ENCODE results near the gene GAPDH.
"Not testable (repeated sequence)": the region's sequence is repeated elsewhere in the genome, so short reads cannot be mapped to it uniquely, and the experiment has no call there.

GAPDH gene

GRCh38 chr12:6533923-6534694 lies at the start of gene GAPDH:
Gene GAPDH (plus strand): TSS chr12:6534517. CDS start chr12:6534833, 316 bp downstream.
- DNase-seq (ENCODE audit: insufficient read length, low spot score) (peak; percentile 97), FAIRE-seq (peak; percentile 44)

- no peak for FAIRE-seq
- DNase-seq (ENCODE audit: insufficient read length, low spot score), result no peak
Measured at GRCh38 chr12:6488240-6488639, 46.1 kb upstream of the GAPDH start.

GRCh38 chr12:6489449-6489848 lies 44.9 kb upstream of the GAPDH start:
- DNase-seq (ENCODE audit: insufficient read length, low spot score) (no peak), FAIRE-seq (no peak)

- not testable (repeated sequence) for DNase-seq (ENCODE audit: insufficient read length, low spot score); FAIRE-seq
Measured at GRCh38 chr12:6490673-6491072, 43.6 kb upstream of the GAPDH start.

GRCh38 chr12:6492838-6493496 lies 41.4 kb upstream of the GAPDH start, which contains the start of gene MRPL51:
Gene MRPL51 (minus strand): TSS chr12:6493262. CDS start chr12:6493136, 126 bp downstream.
- DNase-seq (ENCODE audit: insufficient read length, low spot score), result peak; percentile 99
- peak; percentile 83 for FAIRE-seq

- peak; percentile 98 for DNase-seq (ENCODE audit: insufficient read length, low spot score)
- FAIRE-seq, result peak; percentile 87
Measured at GRCh38 chr12:6493497-6494257, 40.6 kb upstream of the GAPDH start, which contains the start of gene NCAPD2. Gene NCAPD2 (plus strand): TSS chr12:6494102. CDS start chr12:6495099, 997 bp downstream.

GRCh38 chr12:6494258-6494743 lies 40.0 kb upstream of the GAPDH start:
- FAIRE-seq (no peak), DNase-seq (ENCODE audit: insufficient read length, low spot score) (no peak)

DNA sequence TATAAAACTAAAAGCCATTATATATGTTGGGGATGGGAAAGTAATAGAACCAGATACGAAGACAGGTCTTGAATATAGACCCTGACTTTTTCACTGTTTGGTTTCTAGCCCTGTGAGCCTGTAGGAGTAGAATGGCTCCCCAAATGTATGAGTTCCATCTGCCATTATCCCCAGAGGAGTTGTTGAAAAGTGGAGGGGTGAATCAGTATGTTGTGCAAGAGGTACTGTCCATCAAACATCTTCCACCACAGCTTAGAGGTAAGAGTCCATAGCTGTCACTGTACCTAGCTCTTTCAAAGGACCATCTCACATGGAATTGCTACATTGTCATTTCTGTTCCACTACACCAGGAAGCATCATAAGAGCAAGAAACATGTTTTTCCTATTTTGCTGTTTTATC lies 39.3 kb upstream of the GAPDH start:
- DNase-seq (ENCODE audit: insufficient read length, low spot score) (no peak), FAIRE-seq (no peak)

DNA sequence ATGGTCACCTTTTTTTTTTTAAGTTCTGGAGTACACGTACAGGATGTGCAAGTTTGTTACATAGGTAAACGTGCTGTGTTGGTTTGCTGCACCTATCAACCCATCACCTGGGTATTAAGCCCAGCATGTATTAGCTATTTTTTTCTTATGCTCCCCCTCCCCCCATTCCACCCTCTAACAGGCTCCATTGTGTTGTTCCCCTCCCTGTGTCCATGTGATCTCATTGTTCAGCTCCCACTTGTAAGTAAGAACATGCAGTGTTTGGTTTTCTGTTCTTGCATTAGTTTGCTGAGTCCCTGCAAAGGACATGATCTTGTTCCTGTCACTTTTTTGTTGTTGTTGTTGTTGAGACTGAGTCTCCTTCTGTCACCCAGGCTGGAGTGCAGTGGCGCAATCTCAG lies 37.0 kb upstream of the GAPDH start:
- not testable (repeated sequence) for DNase-seq (ENCODE audit: insufficient read length, low spot score); FAIRE-seq

DNA sequence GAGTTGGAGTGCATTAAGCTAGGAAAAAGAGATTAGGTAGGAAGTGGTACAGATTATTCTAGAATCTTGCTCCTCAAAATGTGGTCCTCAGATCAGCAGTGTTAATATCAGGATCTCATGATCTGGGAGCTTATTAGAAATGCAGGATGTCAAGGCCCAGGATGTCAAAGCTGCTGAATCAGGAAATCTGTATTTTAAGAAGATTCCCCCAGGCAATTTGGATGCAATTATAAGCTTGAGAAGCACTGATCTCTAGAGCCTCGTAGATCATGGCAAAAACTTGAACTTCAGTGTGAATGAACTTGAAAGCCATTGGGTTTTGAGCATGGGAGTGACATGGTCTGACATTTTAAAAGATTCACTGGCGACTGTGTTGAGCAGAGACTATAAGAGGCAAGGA lies 33.9 kb upstream of the GAPDH start:
- DNase-seq (ENCODE audit: insufficient read length, low spot score), result no peak
- FAIRE-seq, result no peak

DNA sequence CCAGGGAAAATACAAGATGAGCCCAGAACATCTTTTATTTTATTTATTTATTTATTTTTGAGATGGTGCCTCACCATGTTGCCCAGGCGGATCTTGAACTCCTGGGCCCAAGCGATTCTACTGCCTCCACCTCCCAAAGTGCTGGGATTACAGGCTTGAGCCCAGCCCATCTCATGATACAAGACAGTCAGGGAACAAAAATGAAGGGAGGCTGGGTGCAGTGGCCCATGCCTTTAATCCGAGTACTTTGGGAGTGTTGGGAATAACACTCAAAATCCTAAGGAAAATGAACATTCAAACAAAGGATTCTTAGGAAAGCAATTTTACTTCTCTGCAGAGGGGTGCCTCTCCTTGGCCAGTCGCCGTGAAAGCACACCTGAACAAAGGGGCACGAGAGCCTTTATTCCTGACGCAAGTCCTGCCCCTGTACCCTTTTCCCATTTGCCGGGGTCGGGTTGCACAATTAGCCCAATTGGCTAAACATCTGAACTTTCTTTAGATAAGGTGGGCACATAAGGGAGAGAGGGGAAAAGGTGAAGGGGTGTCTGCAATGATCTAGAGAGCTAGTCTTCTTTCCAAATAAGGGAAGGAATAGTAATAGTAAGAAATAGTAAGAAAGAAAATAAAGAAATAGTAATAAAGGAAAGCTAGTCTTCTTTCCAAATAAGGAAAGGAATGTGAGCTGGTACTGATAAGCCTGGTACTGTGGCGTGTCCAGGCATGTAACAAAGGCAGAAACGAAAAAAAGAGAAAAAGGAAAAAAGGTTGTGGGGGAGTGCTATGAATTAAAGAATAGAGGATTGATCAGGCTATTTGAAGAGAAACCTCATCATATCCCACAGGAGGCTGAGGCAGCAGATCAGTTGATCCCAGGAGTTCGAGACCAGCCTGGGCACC lies 27.0 kb upstream of the GAPDH start:
- FAIRE-seq, result no peak
- no peak for DNase-seq (ENCODE audit: insufficient read length, low spot score)

DNA sequence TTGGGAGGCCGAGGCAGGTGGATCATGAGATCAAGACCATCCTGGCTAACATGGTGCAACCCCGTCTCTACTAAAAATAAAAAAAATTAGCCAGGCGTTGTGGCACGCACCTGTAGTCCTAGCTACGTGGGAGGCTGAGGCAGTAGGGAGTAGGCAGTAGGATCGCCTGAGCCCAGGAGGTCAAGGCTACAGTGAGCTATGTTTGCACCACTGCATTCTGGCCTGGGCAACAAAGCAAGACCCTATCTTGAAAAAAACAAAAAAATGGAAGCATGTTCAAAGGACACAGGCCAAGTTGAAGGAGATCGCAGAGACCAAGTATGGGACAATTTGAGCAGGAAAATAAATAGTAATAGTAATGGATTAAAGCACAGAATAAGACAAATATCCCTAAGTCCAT lies 26.2 kb upstream of the GAPDH start:
- FAIRE-seq (no peak), DNase-seq (ENCODE audit: insufficient read length, low spot score) (no peak)

GRCh38 chr12:6520186-6520585 lies 14.1 kb upstream of the GAPDH start:
- no peak for FAIRE-seq
- DNase-seq (ENCODE audit: insufficient read length, low spot score), result no peak

- no peak for DNase-seq (ENCODE audit: insufficient read length, low spot score)
- FAIRE-seq, result no peak
Measured at GRCh38 chr12:6522193-6522592, 12.1 kb upstream of the GAPDH start.

DNA sequence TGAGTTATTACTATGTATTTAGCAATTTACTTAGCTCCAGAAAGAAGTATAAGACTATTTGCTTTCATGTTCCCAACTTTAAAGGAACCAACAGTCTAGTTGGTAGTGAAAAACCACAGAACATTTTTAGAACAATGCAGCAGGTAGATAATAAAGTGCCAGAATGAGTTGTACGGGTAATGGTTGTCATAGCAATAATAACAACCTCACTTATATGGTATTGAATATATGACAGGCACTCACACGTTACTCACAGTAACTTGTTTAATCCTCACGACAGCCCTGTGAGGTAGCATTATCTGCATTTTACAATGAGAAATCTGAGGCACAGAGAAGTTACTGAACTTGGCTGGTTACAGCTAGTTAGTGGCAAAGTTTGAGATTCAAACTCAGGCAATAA lies 10.6 kb upstream of the GAPDH start:
- peak; percentile 64 for FAIRE-seq

GRCh38 chr12:6524648-6525047 lies 9.7 kb upstream of the GAPDH start:
- DNase-seq (ENCODE audit: insufficient read length, low spot score), result no peak
- no peak for FAIRE-seq

More for the DNA sequence above, 10.6 kb upstream of the GAPDH start:
- DNase-seq (ENCODE audit: insufficient read length, low spot score), result no peak

DNA sequence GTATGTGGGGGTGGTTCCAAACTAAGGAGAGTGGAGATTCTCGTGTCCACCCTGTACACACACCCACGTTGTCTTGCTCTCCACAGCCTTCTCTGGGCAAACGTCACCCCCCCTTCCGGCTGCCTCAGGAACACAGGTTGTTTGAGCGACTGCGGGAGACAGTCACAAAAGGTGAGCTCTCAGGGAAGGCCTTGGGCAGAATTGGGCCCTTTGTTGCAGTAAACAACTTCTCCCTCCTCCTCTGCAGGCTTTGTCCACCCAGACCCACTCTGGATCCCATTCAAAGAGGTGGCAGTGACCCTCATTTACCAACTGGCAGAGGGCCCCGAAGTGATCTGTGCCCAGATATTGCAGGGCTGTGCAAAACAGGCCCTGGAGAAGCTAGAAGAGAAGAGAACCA lies 8.1 kb upstream of the GAPDH start:
- DNase-seq (ENCODE audit: insufficient read length, low spot score) (no peak), FAIRE-seq (no peak)

DNA sequence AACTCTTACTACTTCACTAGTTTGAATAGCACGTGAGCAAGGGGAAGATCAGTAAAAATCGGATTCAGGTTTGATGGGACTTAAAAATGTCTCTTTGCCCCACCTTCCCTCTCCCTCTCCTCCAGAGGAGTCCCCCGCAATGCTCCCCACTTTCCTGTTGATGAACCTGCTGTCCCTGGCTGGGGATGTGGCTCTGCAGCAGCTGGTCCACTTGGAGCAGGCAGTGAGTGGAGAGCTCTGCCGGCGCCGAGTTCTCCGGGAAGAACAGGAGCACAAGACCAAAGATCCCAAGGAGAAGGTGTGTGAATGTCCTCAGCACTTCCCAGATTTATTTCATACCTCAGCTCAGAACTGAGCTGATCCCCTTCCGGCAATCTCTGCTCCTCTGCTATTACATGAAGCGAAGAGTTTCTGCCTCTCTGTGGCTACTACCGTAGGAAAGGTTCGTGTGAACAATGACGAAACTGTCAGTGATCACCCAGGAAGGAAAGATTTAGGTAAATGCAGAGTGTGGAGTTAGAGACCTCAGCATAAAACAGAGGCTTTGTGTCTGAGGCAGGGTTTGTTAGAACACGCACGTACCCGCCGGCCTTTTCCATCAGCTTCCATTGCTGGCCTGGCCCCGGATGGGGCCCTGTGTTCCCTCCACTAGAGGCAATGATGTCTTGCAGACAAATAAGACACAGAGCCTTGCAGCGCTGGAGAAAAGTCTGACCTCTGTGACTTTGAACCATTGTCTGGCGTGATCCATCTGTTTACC lies 7.4 kb upstream of the GAPDH start:
- peak; percentile 9 for FAIRE-seq
- DNase-seq (ENCODE audit: insufficient read length, low spot score), result no peak

DNA sequence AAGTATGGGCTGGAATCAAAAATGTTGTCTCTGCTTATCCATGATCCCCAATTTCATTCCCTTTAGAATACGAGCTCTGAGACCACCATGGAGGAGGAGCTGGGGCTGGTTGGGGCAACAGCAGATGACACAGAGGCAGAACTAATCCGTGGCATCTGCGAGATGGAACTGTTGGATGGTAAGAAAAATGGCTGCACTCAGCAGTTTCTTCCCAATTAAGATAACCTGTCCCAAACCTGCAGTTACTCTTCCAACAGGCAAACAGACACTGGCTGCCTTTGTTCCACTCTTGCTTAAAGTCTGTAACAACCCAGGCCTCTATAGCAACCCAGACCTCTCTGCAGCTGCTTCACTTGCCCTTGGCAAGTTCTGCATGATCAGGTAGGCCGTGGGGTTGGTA lies 6.6 kb upstream of the GAPDH start:
- FAIRE-seq (no peak), DNase-seq (ENCODE audit: insufficient read length, low spot score) (no peak)
